K562 (cell line): Measurements from ENCODE around the gene PLD5. TPM values are rescaled to one million over a fixed set of nuclear protein-coding genes. Genes with fewer than 3 reads are reported as not detected.

Experiments
- CBFB ChIP-seq: sonication (generic); formaldehyde crosslinking; IDR thresholded peaks from 2 replicates; pipeline ENCODE4 v1.4.0; 2020; ENCODE audit warnings: mild to moderate bottlenecking, missing genetic modification reagents
- ETV6 ChIP-seq, 3 experiments: fragments of 150-350 bp in 1 of 3; sonication (generic) in 1 of 3; formaldehyde crosslinking in 1 of 3; IDR thresholded peaks; 2 replicates each; pipeline versions ENCODE4 v1.6.1 to v1.8.0; 2014 to 2022; ENCODE audit warnings: borderline replicate concordance in 2 of 3, low read depth in 2 of 3, antibody characterized with exemption in 1 of 3, low read length in 1 of 3, mild to moderate bottlenecking in 1 of 3, missing genetic modification reagents in 1 of 3
- EZH2 ChIP-seq: IDR thresholded peaks from 2 replicates; pipeline ENCODE4 v1.6.1; 2012; ENCODE audit warnings: low read depth, mild to moderate bottlenecking, inconsistent platforms, low read length, borderline replicate concordance
- FOXA3 ChIP-seq, 2 experiments: fragments of 450-650 bp in 1 of 2; sonication (generic) in 1 of 2; formaldehyde crosslinking; IDR thresholded peaks in 1 of 2; conservative IDR thresholded peaks in 1 of 2; 2 replicates each; pipeline versions ENCODE4 v1.4.0 to v1.8.0; 2020 to 2022; ENCODE audit warnings: mild to moderate bottlenecking in 2 of 2, missing genetic modification reagents in 1 of 2
- HMGN3 ChIP-seq: IDR thresholded peaks from 2 replicates; pipeline ENCODE4 v1.6.1; 2011; ENCODE audit warnings: borderline replicate concordance, low read depth, mild to moderate bottlenecking, mixed read lengths, low read length; ENCODE audit not compliant: insufficient read length; ENCODE audit errors: extremely low read depth
- HNRNPLL ChIP-seq: fragments of 200-400 bp; formaldehyde crosslinking; IDR thresholded peaks from 2 replicates; pipeline ENCODE4 v1.6.1; 2017; ENCODE audit warnings: low read length, low read depth, mild to moderate bottlenecking; ENCODE audit not compliant: poor library complexity, severe bottlenecking
- HOXB6 ChIP-seq: fragments of 250-450 bp; sonication (Bioruptor Pico); IDR thresholded peaks from 2 replicates; pipeline ENCODE4 v1.5.1; 2022; ENCODE audit warnings: mild to moderate bottlenecking, borderline replicate concordance
- MAFG ChIP-seq: fragments of 450-650 bp; conservative IDR thresholded peaks from 2 replicates; pipeline ENCODE4 v1.6.1; 2016; ENCODE audit warnings: missing genetic modification characterization, missing compliant biosample characterization
- ZNF445 ChIP-seq: fragments of 250-450 bp; sonication (Bioruptor Pico); IDR thresholded peaks from 2 replicates; pipeline ENCODE4 v1.4.0; 2020; ENCODE audit warnings: low read depth, mild to moderate bottlenecking, moderate library complexity
- polyA plus RNA-seq, 8 experiments: library from polyadenylated mRNA; depleted of rRNA in 4 of 8; stranded (reverse) in 5 of 8; unstranded in 3 of 8; fragments of >200 nt; fragmentation: Nextera tagmentation in 2 of 8; fragmentation: Illumina TruSeq in 1 of 8; extraction: Ambion mirVana in 2 of 8; extraction: Trizol in 1 of 8; gene quantifications; 2 replicates each; pipeline versions ENCODE4 v1.2.1 to v1.2.3, GENCODE V29; 2011 to 2014; ENCODE audit warnings: inconsistent platforms in 1 of 8, missing spikeins in 1 of 8
- total RNA-seq, 7 experiments: library from RNA; depleted of rRNA in 6 of 7; stranded (reverse); fragments of >200 nt in 6 of 7; fragmentation: Illumina TruSeq in 2 of 7; extraction: Trizol in 2 of 7; gene quantifications; 2 replicates each; pipeline versions ENCODE4 v1.2.1 to v1.2.3, GENCODE V29; 2011 to 2021; ENCODE audit warnings: low replicate concordance in 1 of 7
- TF ChIP-seq, protein P1 (sequence below): fragments of 450-650 bp; formaldehyde crosslinking; IDR thresholded peaks from 2 replicates; pipeline ENCODE4 v1.4.0; 2022; ENCODE audit warnings: missing genetic modification characterization
- TF ChIP-seq, protein P2 (sequence below): fragments of 250-450 bp; sonication (Bioruptor Pico); IDR thresholded peaks from 2 replicates; pipeline ENCODE4 v1.4.0; 2020; ENCODE audit warnings: borderline replicate concordance
- TF ChIP-seq, protein P3 (sequence below): fragments of 250-450 bp; sonication (Bioruptor Pico); IDR thresholded peaks from 2 replicates; pipeline ENCODE4 v1.8.0; 2022; ENCODE audit warnings: moderate library complexity, mild to moderate bottlenecking, inconsistent platforms

PLD5 gene
- total and polyA plus RNA-seq, 9 of the 15 experiments (the other 6 are each of a cell fraction or from before 2014, with no cell fraction given): not detected

DNA sequence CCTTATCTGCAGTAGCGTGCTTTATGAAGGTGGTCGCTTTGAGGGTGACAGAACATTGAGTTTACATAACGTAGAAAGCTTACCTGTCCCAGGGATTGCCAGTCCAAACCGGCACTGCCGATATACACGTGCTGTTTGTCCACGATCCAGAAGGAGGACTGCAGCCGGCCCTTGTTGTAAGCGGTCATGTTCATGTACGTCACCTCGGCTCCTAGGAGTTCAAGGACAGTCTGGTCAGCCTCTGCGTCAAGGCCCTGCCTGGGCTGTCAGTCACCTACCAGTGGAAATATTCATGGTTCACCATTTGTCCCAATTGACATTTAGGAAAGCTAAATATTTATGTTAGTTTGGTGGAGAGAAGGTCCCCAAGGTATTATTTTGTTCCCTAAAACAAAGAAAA lies 304.6 kb downstream of the PLD5 start (continued):
- TF ChIP-seq ETV6 (IDR thresholded peaks at IDR 0.05; ENCODE audit: borderline replicate concordance in 1 of 2, low read depth in 2 of 2, low read length in 1 of 2) (no peak), ETV6 (CRISPR knock-in tag; IDR thresholded peaks at IDR 0.05; ENCODE audit: borderline replicate concordance) (no peak), EZH2 (no peak), CBFB (CRISPR knock-in tag) (no peak), HMGN3 (no peak), MAFG (tag) (no peak), ZNF445 (no peak), HNRNPLL (no peak), HOXB6 (no peak), FOXA3 (CRISPR knock-in tag; conservative IDR thresholded peaks at IDR 0.05 in 1 of 2, IDR thresholded peaks at IDR 0.05 in 1 of 2) (no peak)
- TF ChIP-seq, protein P1, sequence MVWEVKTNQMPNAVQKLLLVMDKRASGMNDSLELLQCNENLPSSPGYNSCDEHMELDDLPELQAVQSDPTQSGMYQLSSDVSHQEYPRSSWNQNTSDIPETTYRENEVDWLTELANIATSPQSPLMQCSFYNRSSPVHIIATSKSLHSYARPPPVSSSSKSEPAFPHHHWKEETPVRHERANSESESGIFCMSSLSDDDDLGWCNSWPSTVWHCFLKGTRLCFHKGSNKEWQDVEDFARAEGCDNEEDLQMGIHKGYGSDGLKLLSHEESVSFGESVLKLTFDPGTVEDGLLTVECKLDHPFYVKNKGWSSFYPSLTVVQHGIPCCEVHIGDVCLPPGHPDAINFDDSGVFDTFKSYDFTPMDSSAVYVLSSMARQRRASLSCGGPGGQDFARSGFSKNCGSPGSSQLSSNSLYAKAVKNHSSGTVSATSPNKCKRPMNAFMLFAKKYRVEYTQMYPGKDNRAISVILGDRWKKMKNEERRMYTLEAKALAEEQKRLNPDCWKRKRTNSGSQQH (CRISPR knock-in tag): no peak
- TF ChIP-seq, protein P2, sequence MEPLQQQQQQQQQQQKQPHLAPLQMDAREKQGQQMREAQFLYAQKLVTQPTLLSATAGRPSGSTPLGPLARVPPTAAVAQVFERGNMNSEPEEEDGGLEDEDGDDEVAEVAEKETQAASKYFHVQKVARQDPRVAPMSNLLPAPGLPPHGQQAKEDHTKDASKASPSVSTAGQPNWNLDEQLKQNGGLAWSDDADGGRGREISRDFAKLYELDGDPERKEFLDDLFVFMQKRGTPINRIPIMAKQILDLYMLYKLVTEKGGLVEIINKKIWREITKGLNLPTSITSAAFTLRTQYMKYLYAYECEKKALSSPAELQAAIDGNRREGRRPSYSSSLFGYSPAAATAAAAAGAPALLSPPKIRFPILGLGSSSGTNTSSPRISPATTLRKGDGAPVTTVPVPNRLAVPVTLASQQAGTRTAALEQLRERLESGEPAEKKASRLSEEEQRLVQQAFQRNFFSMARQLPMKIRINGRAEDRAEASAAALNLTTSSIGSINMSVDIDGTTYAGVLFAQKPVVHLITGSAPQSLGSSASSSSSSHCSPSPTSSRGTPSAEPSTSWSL (CRISPR knock-in tag): no peak
- TF ChIP-seq, protein P3, sequence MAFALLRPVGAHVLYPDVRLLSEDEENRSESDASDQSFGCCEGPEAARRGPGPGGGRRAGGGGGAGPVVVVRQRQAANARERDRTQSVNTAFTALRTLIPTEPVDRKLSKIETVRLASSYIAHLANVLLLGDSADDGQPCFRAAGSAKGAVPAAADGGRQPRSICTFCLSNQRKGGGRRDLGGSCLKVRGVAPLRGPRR (CRISPR knock-in tag): no peak
